Fibroblast of lung (primary cell): ENCODE data around the gene VWA8. TPM values are rescaled to one million over a fixed set of nuclear protein-coding genes. Genes with fewer than 3 reads are reported as not detected.

ENCODE experiments used
- DNase-seq, 2 donors: peaks; one replicate each; pipeline versions ENCODE4 v3.0.0 to v3.0.0-alpha.2; 2010; ENCODE audit warnings: low read depth in 2 of 2
- H2AFZ ChIP-seq: 2 replicates; pipeline ENCODE4 v1.5.1; 2012; ENCODE audit warnings: low read length, control low read depth, inconsistent platforms
- H3K27ac ChIP-seq: 2 replicates; pipeline ENCODE4 v1.5.1; 2011; ENCODE audit warnings: low read length, control low read depth; ENCODE audit not compliant: insufficient read depth
- H3K27me3 ChIP-seq: 2 replicates; pipeline ENCODE4 v1.5.1; 2011; ENCODE audit warnings: mild to moderate bottlenecking, low read length; ENCODE audit not compliant: control insufficient read depth, insufficient read depth
- H3K36me3 ChIP-seq: 2 replicates; pipeline ENCODE4 v1.5.1; 2011; ENCODE audit warnings: low read length; ENCODE audit not compliant: control insufficient read depth, insufficient read depth
- H3K4me1 ChIP-seq: 2 replicates; pipeline ENCODE4 v1.5.1; 2011; ENCODE audit warnings: low read length; ENCODE audit not compliant: control insufficient read depth, insufficient read depth; ENCODE audit errors: extremely low read depth
- H3K4me2 ChIP-seq: 2 replicates; pipeline ENCODE4 v1.5.1; 2011; ENCODE audit warnings: low read length, control low read depth; ENCODE audit not compliant: insufficient read depth; ENCODE audit errors: extremely low read depth
- H3K4me3 ChIP-seq, 4 experiments: fragments of 200-600 bp in 1 of 4; sonication (generic) in 1 of 4; replicated peaks in 1 of 4; 2 replicates each; pipeline ENCODE4 v1.5.1; 2011 to 2016; ENCODE audit warnings: low read length in 4 of 4, low read depth in 3 of 4, mild to moderate bottlenecking in 3 of 4, control low read depth in 2 of 4, inconsistent platforms in 1 of 4, mixed read lengths in 1 of 4; ENCODE audit not compliant: insufficient read depth in 1 of 4; ENCODE audit errors: control extremely low read depth in 1 of 4
- H3K79me2 ChIP-seq: 2 replicates; pipeline ENCODE4 v1.5.1; 2012; ENCODE audit warnings: mild to moderate bottlenecking, low read length, inconsistent platforms; ENCODE audit not compliant: control insufficient read depth, insufficient read depth
- H3K9ac ChIP-seq: 2 replicates; pipeline ENCODE4 v1.5.1; 2011; ENCODE audit warnings: mild to moderate bottlenecking, low read length, control low read depth; ENCODE audit not compliant: insufficient read depth
- H3K9me3 ChIP-seq: 2 replicates; pipeline ENCODE4 v1.5.1; 2012; ENCODE audit warnings: low read depth, low read length; ENCODE audit not compliant: control insufficient read depth, insufficient read depth
- H4K20me1 ChIP-seq: 2 replicates; pipeline ENCODE4 v1.5.1; 2011; ENCODE audit warnings: low read length; ENCODE audit not compliant: control insufficient read depth, insufficient read depth; ENCODE audit errors: extremely low read depth
- EZH2 ChIP-seq: IDR thresholded peaks from 2 replicates; pipeline ENCODE4 v1.5.1; 2012; ENCODE audit warnings: low read length, control low read depth, mild to moderate bottlenecking; ENCODE audit errors: missing control alignments
- polyA plus RNA-seq, 2 donors: library from polyadenylated mRNA; depleted of rRNA in 1 of 2; stranded (reverse) in 1 of 2; unstranded in 1 of 2; fragments of >200 nt; gene quantifications; 2 replicates each; pipeline ENCODE4 v1.2.1, GENCODE V29; 2011 to 2012; ENCODE audit warnings: missing spikeins in 1 of 2
- total RNA-seq: library from RNA; depleted of rRNA; stranded (reverse); fragments of >200 nt; gene quantifications from 2 replicates; pipeline ENCODE4 v1.2.1, GENCODE V29; 2014
- TF ChIP-seq, protein P1 (sequence below), 2 donors: IDR thresholded peaks in 1 of 2; conservative IDR thresholded peaks in 1 of 2; 1 replicate in 1 of 2; 2 replicates in 1 of 2; pipeline ENCODE4 v1.5.1; 2011 to 2012; ENCODE audit warnings: low read length in 2 of 2, control low read depth in 1 of 2, inconsistent platforms in 1 of 2, low read depth in 1 of 2, mild to moderate bottlenecking in 1 of 2

VWA8 gene
- total and polyA plus RNA-seq, 2 donors (not counting 1 experiment from before 2014, with no cell fraction given) = 12.6 to 29.9 TPM

DNA sequence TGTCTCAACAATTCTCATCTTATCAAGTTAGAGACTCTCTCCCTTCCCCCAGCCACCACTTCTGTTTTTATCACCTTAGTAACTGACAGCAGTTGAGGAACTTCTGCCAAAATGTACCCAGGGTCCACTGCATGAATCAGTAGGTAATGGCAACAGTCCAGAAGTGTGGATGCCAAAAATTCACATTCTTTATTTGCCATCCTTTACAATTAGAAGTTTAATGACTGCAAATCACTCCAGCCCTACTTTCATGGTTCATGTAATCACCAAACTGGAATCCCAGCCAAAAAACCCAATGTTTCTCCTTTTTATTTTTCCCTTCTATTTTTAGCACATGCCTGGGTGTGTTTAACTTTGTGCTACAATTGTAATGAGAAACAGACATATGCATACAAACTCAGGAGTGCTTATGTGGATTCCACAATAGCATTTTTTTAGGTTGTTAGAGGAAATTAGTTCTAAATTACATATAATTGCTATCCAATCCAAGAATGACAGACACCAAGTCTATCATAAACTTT is 260.1 kb downstream of the VWA8 start:
- DNase-seq = peak; percentile 72 to 74
- H3K27me3 ChIP-seq = no peaks in the 10 kb centered on the region
- no peak overlapping the region for H3K27ac ChIP-seq
- no peak overlapping the region for H3K4me3 ChIP-seq
- H3K4me1 ChIP-seq = peaks cover 7% of the 10 kb centered on the region
- no peaks in the 10 kb centered on the region for H3K79me2 ChIP-seq
- H3K9me3 ChIP-seq = no peaks in the 10 kb centered on the region
- H2AFZ ChIP-seq = no peak overlapping the region
- TF ChIP-seq, protein P1, sequence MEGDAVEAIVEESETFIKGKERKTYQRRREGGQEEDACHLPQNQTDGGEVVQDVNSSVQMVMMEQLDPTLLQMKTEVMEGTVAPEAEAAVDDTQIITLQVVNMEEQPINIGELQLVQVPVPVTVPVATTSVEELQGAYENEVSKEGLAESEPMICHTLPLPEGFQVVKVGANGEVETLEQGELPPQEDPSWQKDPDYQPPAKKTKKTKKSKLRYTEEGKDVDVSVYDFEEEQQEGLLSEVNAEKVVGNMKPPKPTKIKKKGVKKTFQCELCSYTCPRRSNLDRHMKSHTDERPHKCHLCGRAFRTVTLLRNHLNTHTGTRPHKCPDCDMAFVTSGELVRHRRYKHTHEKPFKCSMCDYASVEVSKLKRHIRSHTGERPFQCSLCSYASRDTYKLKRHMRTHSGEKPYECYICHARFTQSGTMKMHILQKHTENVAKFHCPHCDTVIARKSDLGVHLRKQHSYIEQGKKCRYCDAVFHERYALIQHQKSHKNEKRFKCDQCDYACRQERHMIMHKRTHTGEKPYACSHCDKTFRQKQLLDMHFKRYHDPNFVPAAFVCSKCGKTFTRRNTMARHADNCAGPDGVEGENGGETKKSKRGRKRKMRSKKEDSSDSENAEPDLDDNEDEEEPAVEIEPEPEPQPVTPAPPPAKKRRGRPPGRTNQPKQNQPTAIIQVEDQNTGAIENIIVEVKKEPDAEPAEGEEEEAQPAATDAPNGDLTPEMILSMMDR (conservative IDR thresholded peaks at IDR 0.05 in 1 of 2, IDR thresholded peaks at IDR 0.05 in 1 of 2; ENCODE audit: low read depth in 1 of 2, low read length in 2 of 2) = no peak
- TF ChIP-seq EZH2 = no peak
- no peak overlapping the region for H3K9ac ChIP-seq
- H3K36me3 ChIP-seq = no peaks in the 10 kb centered on the region
- peak overlapping the region; percentile 35 for H3K4me2 ChIP-seq
- no peaks in the 10 kb centered on the region for H4K20me1 ChIP-seq

DNA sequence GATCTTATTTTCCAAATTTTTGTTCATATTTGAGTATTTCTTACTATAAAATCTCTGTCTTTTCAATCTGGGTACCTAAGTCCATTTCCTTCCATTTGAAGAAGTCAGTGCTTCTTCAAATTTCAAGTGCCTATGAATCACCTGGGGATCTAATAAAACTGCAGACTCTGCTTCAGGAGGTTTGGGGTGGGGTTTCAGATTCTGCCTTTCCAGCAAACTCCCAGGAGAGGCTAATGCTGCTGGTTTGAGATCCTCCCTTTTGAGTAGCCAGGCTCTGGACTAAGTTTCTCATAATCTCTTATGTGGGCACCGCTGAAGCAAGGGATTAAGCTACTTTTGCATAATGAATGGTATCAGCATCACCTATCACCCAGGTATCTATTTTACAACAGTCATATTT is 261.1 kb downstream of the VWA8 start:
- Histone ChIP-seq H3K4me2 (no peak overlapping the region), H3K9ac (no peak overlapping the region), H3K79me2 (no peaks in the 10 kb centered on the region), H3K27me3 (no peaks in the 10 kb centered on the region), H2AFZ (no peak overlapping the region), H3K9me3 (no peaks in the 10 kb centered on the region), H3K4me3 (no peak overlapping the region), H4K20me1 (no peaks in the 10 kb centered on the region), H3K36me3 (no peaks in the 10 kb centered on the region), H3K4me1 (peaks cover 7% of the 10 kb centered on the region), H3K27ac (no peak overlapping the region)
- no peak for DNase-seq
- TF ChIP-seq, protein P1 (conservative IDR thresholded peaks at IDR 0.05 in 1 of 2, IDR thresholded peaks at IDR 0.05 in 1 of 2; ENCODE audit: low read depth in 1 of 2, low read length in 2 of 2) = no peak
- TF ChIP-seq EZH2 = no peak

DNA sequence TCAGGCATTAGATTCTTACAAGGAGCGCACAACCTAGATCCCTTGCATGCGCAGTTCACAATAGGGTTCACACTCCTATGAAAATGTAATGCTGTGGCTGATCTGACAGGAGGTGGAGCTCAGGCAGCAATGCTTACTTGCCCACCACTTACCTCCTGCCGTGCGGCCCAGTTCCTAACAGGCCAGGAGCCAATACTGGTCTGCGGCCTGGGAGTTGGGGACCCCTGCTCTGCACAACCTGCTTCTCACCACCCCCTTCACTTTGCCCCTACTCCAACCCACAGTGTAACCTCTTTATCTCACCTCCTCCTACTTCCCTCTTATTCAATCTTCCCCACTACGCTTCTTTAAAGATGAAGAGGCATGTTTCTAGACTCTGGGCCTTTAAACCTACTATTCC is 263.3 kb downstream of the VWA8 start:
- Histone ChIP-seq H2AFZ (no peak overlapping the region), H4K20me1 (no peaks in the 10 kb centered on the region), H3K9me3 (no peaks in the 10 kb centered on the region), H3K79me2 (no peaks in the 10 kb centered on the region), H3K27ac (no peak overlapping the region), H3K36me3 (no peaks in the 10 kb centered on the region), H3K4me1 (peaks cover 9% of the 10 kb centered on the region), H3K4me3 (no peak overlapping the region), H3K4me2 (no peak overlapping the region), H3K9ac (no peak overlapping the region), H3K27me3 (no peaks in the 10 kb centered on the region)
- no peak for DNase-seq
- TF ChIP-seq, protein P1 (conservative IDR thresholded peaks at IDR 0.05 in 1 of 2, IDR thresholded peaks at IDR 0.05 in 1 of 2; ENCODE audit: low read depth in 1 of 2, low read length in 2 of 2) = no peak
- no peak for TF ChIP-seq EZH2
